Heart right ventricle (tissue), 16 donors: Measurements from ENCODE around the gene CPED1. TPM values are rescaled to one million over a fixed set of nuclear protein-coding genes. Genes with fewer than 3 reads are reported as not detected.

Experiments
- ATAC-seq, 8 donors: fragments of 200-7000 bp; cut with Tn5 transposase; one replicate each; pipeline ENCODE4 v1.9.1; 2020; ENCODE audit warnings: mild to moderate bottlenecking in 8 of 8, moderate library complexity in 8 of 8, moderate number of reproducible peaks in 1 of 8
- DNase-seq, 2 donors: peaks; one replicate each; pipeline ENCODE4 v3.0.0-alpha.2; 2020
- H3K27ac ChIP-seq, 10 donors: fragments of 200-600 bp; sonication (generic) in 2 of 10; one replicate each; pipeline versions ENCODE4 v1.5.0 to v1.8.0; 2020 to 2022; ENCODE audit warnings: mild to moderate bottlenecking in 3 of 10
- H3K27me3 ChIP-seq, 7 donors: fragments of 200-600 bp; one replicate each; pipeline ENCODE4 v1.8.0; 2021 to 2022; ENCODE audit warnings: mild to moderate bottlenecking in 2 of 7
- H3K36me3 ChIP-seq, 9 donors: fragments of 200-600 bp; sonication (generic) in 1 of 9; one replicate each; pipeline versions ENCODE4 v1.5.0 to v1.8.0; 2020 to 2022; ENCODE audit warnings: mild to moderate bottlenecking in 2 of 9
- H3K4me1 ChIP-seq, 9 donors: fragments of 200-600 bp; sonication (generic) in 1 of 9; one replicate each; pipeline versions ENCODE4 v1.5.0 to v1.8.0; 2020 to 2022; ENCODE audit warnings: mild to moderate bottlenecking in 4 of 9
- H3K4me3 ChIP-seq, 10 donors: fragments of 200-600 bp; sonication (generic) in 2 of 10; one replicate each; pipeline versions ENCODE4 v1.5.0 to v1.8.0; 2020 to 2022; ENCODE audit warnings: mild to moderate bottlenecking in 7 of 10, moderate library complexity in 2 of 10
- H3K9me3 ChIP-seq, 11 donors: fragments of 200-600 bp in 10 of 11; sonication (generic) in 2 of 11; one replicate each; pipeline versions ENCODE4 v1.5.0 to v1.8.0; 2013 to 2022; ENCODE audit warnings: mild to moderate bottlenecking in 2 of 11, control low read depth in 1 of 11, moderate library complexity in 1 of 11
- WGBS, 2 donors: extraction: QIAGEN DNeasy Blood & Tissue Kit; methylation state at CpG; one replicate each; pipeline ENCODE4 v1.1.7; 2013; ENCODE audit warnings: inconsistent platforms in 1 of 2; 5-methylcytosine and 5-hydroxymethylcytosine counted together
- intact Hi-C, 10 donors: fragments of 100-400 bp; cut with DNase I; formaldehyde crosslinking; loops; one replicate each; pipeline versions ENCODE4 v1.11.1 to v1.14.2; 2022
- polyA plus RNA-seq, 2 donors: library from polyadenylated mRNA; stranded (reverse); fragments of 200-250 nt; gene quantifications; one replicate each; pipeline ENCODE4 v1.2.3, GENCODE V29; 2013
- total RNA-seq, 10 donors: library from RNA; stranded (reverse); fragmentation: NEBNext Ultra II Directional in 3 of 10; extraction: Animal tissue kit (Norgen Biotek cat#: 25700) in 3 of 10; gene quantifications; one replicate each; pipeline versions ENCODE4 v1.2.1 to v1.2.4, GENCODE V29; 2021 to 2023
- TF ChIP-seq, protein P1 (sequence below), 9 donors: fragments of 200-600 bp; sonication (generic) in 2 of 9; IDR thresholded peaks; one replicate each; pipeline versions ENCODE4 v1.5.0 to v1.8.0; 2021 to 2022; ENCODE audit warnings: antibody characterized with exemption in 9 of 9, mild to moderate bottlenecking in 5 of 9, moderate library complexity in 1 of 9
- donor health status: Arrhythmogenic right ventricular cardiomyopathy.
- donor health status: ischemic (EF 13 %, LVEDD 7.1; RV severe dilation, severe dysfunction).
- donor health status: healthy with polysubstance abuse.
- donor health status: DM: no; HTN: yes; CAD: no.
- donor health status: DM: no; HTN: no; CAD: no.
- donor health status: ischemic (EF 25% LVEDD 6.9; RV normal size, moderate dysfunction).
- donor health status: ischemic (EF 25% LVEDD 5.7; RV mildly dilated, moderate dysfunction).
- donor health status: healthy.
- donor health status: DM: yes; HTN: yes; CAD: no.
- donor health status: Ischemic cardiomyopathy.
- donor health status: ischemic (EF 35%, LVEDD 5.7; RV mildly dilated, moderate dysfunction).
- donor health status: nonischemic (EF 11% LVEDD 7.7; RV severe dilation, severe dysfunction).
- donor health status: DM: yes; HTN: yes; CAD: no.
- donor health status: PGD.
- donor health status: ischemic (EF 29% LVEDD 5.4; RV normal size, mild dysfunction).
- donor health status: nonischemic (EF 23%, LVEDD 6.1; RV moderate dilation, normal function).

CPED1 gene
- total and polyA plus RNA-seq, 12 donors = 3.9 to 56.5 (median 31.2) TPM

DNA sequence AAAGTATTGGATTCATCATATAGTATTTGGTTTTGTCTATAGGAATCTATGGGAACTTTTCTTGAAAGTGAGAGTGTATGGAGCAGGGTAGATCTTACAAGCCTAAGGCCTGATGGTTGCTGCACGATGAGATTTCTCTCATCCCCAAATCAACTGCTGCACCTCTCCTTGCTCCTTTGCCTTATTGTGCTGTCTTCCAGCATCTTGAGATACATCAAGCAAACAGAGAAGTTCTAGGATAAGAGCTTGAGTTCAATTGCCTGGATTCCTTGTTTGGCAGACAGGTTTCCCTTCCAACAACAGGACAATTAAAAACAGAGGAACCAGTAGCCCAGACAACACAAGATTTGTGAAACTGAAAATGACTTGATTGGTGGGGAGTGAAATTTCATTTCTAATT is 56.6 kb downstream of the CPED1 start:
- ATAC-seq (no peak), DNase-seq (no peak)
- no peaks in the 10 kb centered on the region for H3K9me3 ChIP-seq
- no peaks in the 10 kb centered on the region for H3K27me3 ChIP-seq
- H3K4me3 ChIP-seq = no peak overlapping the region
- TF ChIP-seq, protein P1, sequence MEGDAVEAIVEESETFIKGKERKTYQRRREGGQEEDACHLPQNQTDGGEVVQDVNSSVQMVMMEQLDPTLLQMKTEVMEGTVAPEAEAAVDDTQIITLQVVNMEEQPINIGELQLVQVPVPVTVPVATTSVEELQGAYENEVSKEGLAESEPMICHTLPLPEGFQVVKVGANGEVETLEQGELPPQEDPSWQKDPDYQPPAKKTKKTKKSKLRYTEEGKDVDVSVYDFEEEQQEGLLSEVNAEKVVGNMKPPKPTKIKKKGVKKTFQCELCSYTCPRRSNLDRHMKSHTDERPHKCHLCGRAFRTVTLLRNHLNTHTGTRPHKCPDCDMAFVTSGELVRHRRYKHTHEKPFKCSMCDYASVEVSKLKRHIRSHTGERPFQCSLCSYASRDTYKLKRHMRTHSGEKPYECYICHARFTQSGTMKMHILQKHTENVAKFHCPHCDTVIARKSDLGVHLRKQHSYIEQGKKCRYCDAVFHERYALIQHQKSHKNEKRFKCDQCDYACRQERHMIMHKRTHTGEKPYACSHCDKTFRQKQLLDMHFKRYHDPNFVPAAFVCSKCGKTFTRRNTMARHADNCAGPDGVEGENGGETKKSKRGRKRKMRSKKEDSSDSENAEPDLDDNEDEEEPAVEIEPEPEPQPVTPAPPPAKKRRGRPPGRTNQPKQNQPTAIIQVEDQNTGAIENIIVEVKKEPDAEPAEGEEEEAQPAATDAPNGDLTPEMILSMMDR (IDR thresholded peaks at IDR 0.05) = no peak
- intact Hi-C loops = loop anchor here in 1 of 10 donors (10.0 kb wide), 1 partner anchor 50 kb away; no protein-coding TSS in a partner anchor
- peaks cover 0 to 28% (median 5%) of the 10 kb centered on the region in 9 donors for H3K36me3 ChIP-seq
- WGBS, 2 donors = 65 to 71% methylated on average over 1 of the region's 1 CpG
- peaks cover 2 to 59% (median 39%) of the 10 kb centered on the region in 9 donors for H3K4me1 ChIP-seq
- peak overlapping the region in 2 of 10 donors; percentile 9 to 11 for H3K27ac ChIP-seq

DNA sequence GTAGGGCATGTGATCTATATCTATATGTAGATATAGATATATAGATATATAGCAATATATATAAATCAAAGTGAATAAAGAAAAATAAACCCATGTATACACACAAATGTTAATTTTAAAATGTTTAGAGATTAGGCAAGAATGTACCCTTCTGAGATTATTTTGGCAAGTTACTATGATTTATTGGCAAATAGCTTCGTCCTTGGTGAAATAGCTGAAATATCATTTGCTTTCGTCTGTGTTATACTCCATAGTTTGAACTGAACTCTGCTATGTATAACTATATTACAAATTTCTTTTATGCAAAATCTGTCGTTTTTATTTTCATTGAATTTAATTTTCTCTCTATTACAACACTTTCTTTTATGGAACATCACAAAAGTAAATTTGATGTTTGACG is 57.5 kb downstream of the CPED1 start:
- ATAC-seq (no peak), DNase-seq (no peak)
- no peaks in the 10 kb centered on the region for H3K27me3 ChIP-seq
- peak overlapping the region in 1 of 10 donors; percentile 11 for H3K27ac ChIP-seq
- TF ChIP-seq, protein P1 (IDR thresholded peaks at IDR 0.05) = no peak
- intact Hi-C loops = loop anchor here in 1 of 10 donors (10.0 kb wide), 1 partner anchor 51 kb away; no protein-coding TSS in a partner anchor
- H3K4me3 ChIP-seq = no peak overlapping the region
- H3K4me1 ChIP-seq = peaks cover 2 to 54% (median 39%) of the 10 kb centered on the region in 9 donors
- H3K36me3 ChIP-seq = peaks cover 0 to 32% (median 5%) of the 10 kb centered on the region in 9 donors
- no peaks in the 10 kb centered on the region for H3K9me3 ChIP-seq
- 76 to 88% methylated on average over 4 of the region's 4 CpGs for WGBS, 2 donors

DNA sequence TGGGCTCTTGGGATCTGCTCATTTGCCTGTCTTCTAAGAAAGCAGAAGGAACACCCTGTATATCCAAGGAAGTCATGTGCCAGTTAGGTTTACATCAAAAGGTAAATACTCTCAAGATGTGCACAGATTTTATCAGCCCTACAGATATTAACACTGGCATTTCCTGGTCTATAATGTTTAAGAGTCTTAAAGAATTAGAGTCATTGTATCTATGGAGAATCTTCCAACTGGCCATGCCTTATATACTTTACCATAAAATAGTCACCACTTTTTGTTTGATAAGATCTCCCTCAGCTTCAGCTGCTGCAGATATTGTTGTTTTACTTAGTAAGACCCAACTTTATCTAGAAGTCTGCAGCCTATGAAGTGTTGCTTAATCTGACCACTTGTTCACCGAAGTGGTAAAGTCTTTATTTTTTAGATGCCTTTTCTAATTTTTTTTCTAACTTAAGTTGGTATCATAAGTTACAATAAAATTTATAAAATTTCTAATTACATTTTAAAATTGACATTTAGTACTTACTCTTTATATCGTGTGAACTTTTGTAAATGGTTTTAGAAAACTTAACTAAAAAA is 58.5 kb downstream of the CPED1 start:
- ATAC-seq (no peak), DNase-seq (no peak)
- 91 to 92% methylated on average over 2 of the region's 2 CpGs for WGBS, 2 donors
- TF ChIP-seq, protein P1 (IDR thresholded peaks at IDR 0.05) = no peak
- H3K4me3 ChIP-seq = no peak overlapping the region
- no peak overlapping the region for H3K27ac ChIP-seq
- no peaks in the 10 kb centered on the region for H3K27me3 ChIP-seq
- H3K4me1 ChIP-seq = peaks cover 2 to 44% (median 31%) of the 10 kb centered on the region in 9 donors
- H3K36me3 ChIP-seq = peaks cover 0 to 38% (median 5%) of the 10 kb centered on the region in 9 donors
- H3K9me3 ChIP-seq = no peaks in the 10 kb centered on the region
- intact Hi-C loops = loop anchor here in 1 of 10 donors (10.0 kb wide), 1 partner anchor 52 kb away; no protein-coding TSS in a partner anchor

DNA sequence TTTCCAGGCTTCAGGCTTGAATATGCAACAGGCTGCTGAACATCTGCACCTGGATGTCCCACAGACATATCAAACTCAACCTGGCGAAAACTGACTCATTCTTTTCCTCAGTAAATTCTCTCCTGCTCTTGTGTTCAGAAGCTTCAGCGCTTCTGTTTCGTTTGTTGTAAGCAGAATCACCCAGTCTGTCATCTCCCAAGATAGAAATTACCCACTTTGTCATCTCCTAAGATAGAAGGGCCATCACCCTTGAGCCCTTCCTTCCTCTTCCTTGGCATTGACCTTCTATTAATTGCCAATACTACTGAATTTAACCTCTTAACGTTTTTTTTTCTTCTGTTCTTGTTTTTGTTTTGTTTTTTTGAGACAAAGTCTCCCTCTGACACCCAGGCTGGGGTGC is 59.7 kb downstream of the CPED1 start:
- ATAC-seq (no peak), DNase-seq (no peak)
- TF ChIP-seq, protein P1 (IDR thresholded peaks at IDR 0.05) = no peak
- H3K4me3 ChIP-seq = no peak overlapping the region
- intact Hi-C loops = loop anchor here in 1 of 10 donors (10.0 kb wide), 1 partner anchor 53 kb away; no protein-coding TSS in a partner anchor
- H3K36me3 ChIP-seq = peaks cover 0 to 40% (median 5%) of the 10 kb centered on the region in 9 donors
- H3K27me3 ChIP-seq = no peaks in the 10 kb centered on the region
- 60 to 63% methylated on average over 4 of the region's 4 CpGs for WGBS, 2 donors
- H3K27ac ChIP-seq = no peak overlapping the region
- peaks cover 2 to 38% (median 22%) of the 10 kb centered on the region in 9 donors for H3K4me1 ChIP-seq
- no peaks in the 10 kb centered on the region for H3K9me3 ChIP-seq
